HL-60 (cell line): ENCODE data around the gene C1orf232.

Experiments used
- GABPA ChIP-seq: IDR thresholded peaks from 2 replicates; pipeline ENCODE4 v1.6.1; 2012; ENCODE audit warnings: low read depth
- POLR2AphosphoS5 ChIP-seq: IDR thresholded peaks from 2 replicates; pipeline ENCODE4 v1.6.1; 2012; ENCODE audit warnings: low read depth
- SPI1 ChIP-seq: IDR thresholded peaks from 2 replicates; pipeline ENCODE4 v1.6.1; 2012; ENCODE audit warnings: low read depth, mild to moderate bottlenecking, borderline replicate concordance
- TF ChIP-seq, protein P1 (sequence below): IDR thresholded peaks from one replicate; pipeline ENCODE4 v1.5.1; 2011; ENCODE audit warnings: low read length, control low read depth, inconsistent platforms; ENCODE audit not compliant: insufficient read depth
- TF ChIP-seq, protein P2 (sequence below): IDR thresholded peaks from 2 replicates; pipeline ENCODE4 v1.6.1; 2012; ENCODE audit warnings: low read depth; ENCODE audit not compliant: insufficient replicate concordance

DNA sequence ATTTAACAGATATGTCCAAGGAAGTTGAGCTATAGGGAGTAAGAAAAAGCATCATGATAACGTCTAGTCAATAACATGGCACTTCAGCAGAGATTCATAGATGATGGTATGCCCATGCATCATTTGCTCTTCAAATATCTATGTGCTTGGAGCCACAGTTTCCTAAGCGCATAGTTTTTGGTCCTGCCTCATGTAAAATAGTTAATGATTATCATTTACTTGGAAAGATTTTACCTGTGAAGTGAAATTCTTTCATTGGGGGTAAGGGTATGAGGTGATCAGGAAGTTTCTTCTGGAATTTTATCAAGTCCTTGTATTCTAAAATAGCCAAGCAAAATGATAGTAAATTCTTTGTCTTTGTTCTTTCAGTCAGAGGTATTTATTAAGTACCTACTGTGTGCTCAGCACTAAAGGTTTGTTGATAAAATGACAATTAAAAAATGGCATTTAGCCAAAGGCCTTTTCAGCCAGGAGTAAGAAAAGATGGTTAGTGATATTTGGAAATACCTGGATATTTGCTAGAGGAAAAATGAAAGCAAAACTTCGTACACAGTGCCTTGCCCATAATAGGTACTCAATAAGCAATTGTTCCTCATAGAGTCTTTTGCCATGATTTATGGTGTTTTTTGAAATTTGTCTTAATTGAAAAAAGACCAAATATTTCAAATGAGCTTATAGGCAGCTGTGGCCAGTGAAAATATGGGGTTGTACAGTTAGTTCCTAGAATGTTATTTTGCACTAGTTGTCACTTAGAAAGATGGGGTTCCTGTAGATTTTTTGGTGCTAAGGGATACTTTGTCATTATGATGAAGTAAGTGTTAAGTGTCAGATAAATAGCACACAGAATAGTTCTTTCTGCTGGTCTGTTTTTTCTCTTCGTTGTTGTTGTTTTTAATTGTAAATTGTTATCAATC, 44.1 kb downstream of the C1orf232 start:
- no peak for TF ChIP-seq POLR2AphosphoS5
- TF ChIP-seq GABPA = no peak
- TF ChIP-seq, protein P1, sequence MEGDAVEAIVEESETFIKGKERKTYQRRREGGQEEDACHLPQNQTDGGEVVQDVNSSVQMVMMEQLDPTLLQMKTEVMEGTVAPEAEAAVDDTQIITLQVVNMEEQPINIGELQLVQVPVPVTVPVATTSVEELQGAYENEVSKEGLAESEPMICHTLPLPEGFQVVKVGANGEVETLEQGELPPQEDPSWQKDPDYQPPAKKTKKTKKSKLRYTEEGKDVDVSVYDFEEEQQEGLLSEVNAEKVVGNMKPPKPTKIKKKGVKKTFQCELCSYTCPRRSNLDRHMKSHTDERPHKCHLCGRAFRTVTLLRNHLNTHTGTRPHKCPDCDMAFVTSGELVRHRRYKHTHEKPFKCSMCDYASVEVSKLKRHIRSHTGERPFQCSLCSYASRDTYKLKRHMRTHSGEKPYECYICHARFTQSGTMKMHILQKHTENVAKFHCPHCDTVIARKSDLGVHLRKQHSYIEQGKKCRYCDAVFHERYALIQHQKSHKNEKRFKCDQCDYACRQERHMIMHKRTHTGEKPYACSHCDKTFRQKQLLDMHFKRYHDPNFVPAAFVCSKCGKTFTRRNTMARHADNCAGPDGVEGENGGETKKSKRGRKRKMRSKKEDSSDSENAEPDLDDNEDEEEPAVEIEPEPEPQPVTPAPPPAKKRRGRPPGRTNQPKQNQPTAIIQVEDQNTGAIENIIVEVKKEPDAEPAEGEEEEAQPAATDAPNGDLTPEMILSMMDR = no peak
- TF ChIP-seq, protein P2, sequence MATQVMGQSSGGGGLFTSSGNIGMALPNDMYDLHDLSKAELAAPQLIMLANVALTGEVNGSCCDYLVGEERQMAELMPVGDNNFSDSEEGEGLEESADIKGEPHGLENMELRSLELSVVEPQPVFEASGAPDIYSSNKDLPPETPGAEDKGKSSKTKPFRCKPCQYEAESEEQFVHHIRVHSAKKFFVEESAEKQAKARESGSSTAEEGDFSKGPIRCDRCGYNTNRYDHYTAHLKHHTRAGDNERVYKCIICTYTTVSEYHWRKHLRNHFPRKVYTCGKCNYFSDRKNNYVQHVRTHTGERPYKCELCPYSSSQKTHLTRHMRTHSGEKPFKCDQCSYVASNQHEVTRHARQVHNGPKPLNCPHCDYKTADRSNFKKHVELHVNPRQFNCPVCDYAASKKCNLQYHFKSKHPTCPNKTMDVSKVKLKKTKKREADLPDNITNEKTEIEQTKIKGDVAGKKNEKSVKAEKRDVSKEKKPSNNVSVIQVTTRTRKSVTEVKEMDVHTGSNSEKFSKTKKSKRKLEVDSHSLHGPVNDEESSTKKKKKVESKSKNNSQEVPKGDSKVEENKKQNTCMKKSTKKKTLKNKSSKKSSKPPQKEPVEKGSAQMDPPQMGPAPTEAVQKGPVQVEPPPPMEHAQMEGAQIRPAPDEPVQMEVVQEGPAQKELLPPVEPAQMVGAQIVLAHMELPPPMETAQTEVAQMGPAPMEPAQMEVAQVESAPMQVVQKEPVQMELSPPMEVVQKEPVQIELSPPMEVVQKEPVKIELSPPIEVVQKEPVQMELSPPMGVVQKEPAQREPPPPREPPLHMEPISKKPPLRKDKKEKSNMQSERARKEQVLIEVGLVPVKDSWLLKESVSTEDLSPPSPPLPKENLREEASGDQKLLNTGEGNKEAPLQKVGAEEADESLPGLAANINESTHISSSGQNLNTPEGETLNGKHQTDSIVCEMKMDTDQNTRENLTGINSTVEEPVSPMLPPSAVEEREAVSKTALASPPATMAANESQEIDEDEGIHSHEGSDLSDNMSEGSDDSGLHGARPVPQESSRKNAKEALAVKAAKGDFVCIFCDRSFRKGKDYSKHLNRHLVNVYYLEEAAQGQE = no peak
- no peak for TF ChIP-seq SPI1
